PC-3 (cell line): ENCODE results near the gene MAML2. TPM values are rescaled to one million over a fixed set of nuclear protein-coding genes. Genes with fewer than 3 reads are reported as not detected.

Source experiments
- ATAC-seq: fragments of 200-7000 bp; cut with Tn5 transposase; 2 replicates; pipeline ENCODE4 v1.9.1; 2020; ENCODE audit warnings: mild to moderate bottlenecking, moderate library complexity
- BruUV-seq: library from RNA; stranded (reverse); fragments of 400-500 nt; replicated peaks from 2 replicates; lab custom pipeline; 2021; lab: Mats Ljungman, UMichigan
- CTCF ChIA-PET: fragments of 300-600 bp; sonication (Branson Sonifier 250); formaldehyde crosslinking; loops from one replicate; lab custom pipeline; 2022; ENCODE audit warnings: antibody characterized with exemption; lab: Charles Lee
- POLR2A ChIA-PET: fragments of 300-600 bp; sonication (Branson Sonifier 250); formaldehyde crosslinking; loops from one replicate; lab custom pipeline; 2022; ENCODE audit warnings: antibody characterized with exemption; ENCODE audit not compliant: unreplicated experiment; lab: Charles Lee
- DNase-seq: peaks from one replicate; pipeline ENCODE4 v3.0.0-alpha.2; 2015
- H2AFZ ChIP-seq: fragments of 300-600 bp; sonication (generic); 2 replicates; pipeline ENCODE4 v1.6.0; 2016; ENCODE audit warnings: antibody characterized with exemption, low read length
- H3F3A ChIP-seq: fragments of 300-600 bp; sonication (generic); one replicate; pipeline ENCODE4 v1.6.0; 2017; ENCODE audit warnings: antibody characterized with exemption, low read length, control low read depth, mild to moderate bottlenecking; ENCODE audit not compliant: unreplicated experiment
- H3K27ac ChIP-seq: fragments of 300-600 bp; sonication (generic); 2 replicates; pipeline ENCODE4 v1.5.1; 2016; ENCODE audit warnings: mild to moderate bottlenecking, low read length
- H3K27me3 ChIP-seq: fragments of 300-600 bp; sonication (generic); 2 replicates; pipeline ENCODE4 v1.6.1; 2016; ENCODE audit warnings: low read length, mixed read lengths
- H3K36me3 ChIP-seq: fragments of 300-600 bp; sonication (generic); 2 replicates; pipeline ENCODE4 v1.6.1; 2016; ENCODE audit warnings: low read depth, mixed run types, low read length, mixed read lengths
- H3K4me1 ChIP-seq: fragments of 300-600 bp; sonication (generic); 2 replicates; pipeline ENCODE4 v1.5.1; 2016; ENCODE audit warnings: low read length; ENCODE audit not compliant: insufficient read depth
- H3K4me2 ChIP-seq: fragments of 300-600 bp; sonication (generic); 2 replicates; pipeline ENCODE4 v1.6.0; 2016; ENCODE audit warnings: low read length
- H3K4me3 ChIP-seq: fragments of 300-600 bp; sonication (generic); 2 replicates; pipeline ENCODE4 v1.5.1; 2016; ENCODE audit warnings: mild to moderate bottlenecking, low read length, mixed read lengths
- H3K79me2 ChIP-seq: fragments of 300-600 bp; sonication (generic); 2 replicates; pipeline ENCODE4 v1.6.1; 2017; ENCODE audit warnings: low read length, mixed read lengths
- H3K9ac ChIP-seq: fragments of 300-600 bp; sonication (generic); 2 replicates; pipeline ENCODE4 v1.6.0; 2016; ENCODE audit warnings: mild to moderate bottlenecking, low read length
- H3K9me2 ChIP-seq: fragments of 300-600 bp; sonication (generic); replicated peaks from 2 replicates; pipeline ENCODE4 v1.6.1; 2016; ENCODE audit warnings: mixed run types, low read length, mixed read lengths
- H3K9me3 ChIP-seq: fragments of 300-600 bp; sonication (generic); 2 replicates; pipeline ENCODE4 v1.6.1; 2016; ENCODE audit warnings: low read length, mixed read lengths
- H4K20me1 ChIP-seq: fragments of 300-600 bp; sonication (generic); 2 replicates; pipeline ENCODE4 v1.6.1; 2016; ENCODE audit warnings: low read length, mixed read lengths
- CTCF ChIP-seq: fragments of 300-600 bp; sonication (generic); conservative IDR thresholded peaks from 2 replicates; pipeline ENCODE4 v1.5.1; 2017; ENCODE audit warnings: antibody characterized with exemption, low read depth, mild to moderate bottlenecking, low read length
- EZH2 ChIP-seq: fragments of 300-600 bp; sonication (generic); IDR thresholded peaks from one replicate; pipeline ENCODE4 v1.6.1; 2017; ENCODE audit warnings: antibody characterized with exemption, mild to moderate bottlenecking, low read length; ENCODE audit not compliant: unreplicated experiment
- EZH2phosphoT487 ChIP-seq: fragments of 300-600 bp; sonication (generic); IDR thresholded peaks from 2 replicates; pipeline ENCODE4 v1.6.1; 2018; ENCODE audit warnings: mild to moderate bottlenecking, antibody characterized with exemption, low read length, borderline replicate concordance
- intact Hi-C: fragments of 100-400 bp; cut with micrococcal nuclease; formaldehyde crosslinking; loops from 2 replicates; pipeline ENCODE4 v1.9.0; 2023
- total RNA-seq: library from RNA; depleted of rRNA; stranded (reverse); fragments of >200 nt; gene quantifications from 2 replicates; pipeline ENCODE4 v1.2.3, GENCODE V29; 2014

Gene MAML2
- total RNA-seq, 1 experiment from 2014 or later: 10.9 TPM

- no peaks in the 10 kb centered on the region for H3K27me3 ChIP-seq
- no peaks in the 10 kb centered on the region for H3K9me3 ChIP-seq
- no peaks in the 10 kb centered on the region for H4K20me1 ChIP-seq
- CTCF ChIA-PET: interaction anchor here (0.6 kb wide), 2 partner anchors 9 to 36 kb away, joined by 3 read pairs; no protein-coding TSS in a partner anchor
- peaks cover 28% of the 10 kb centered on the region for H3K4me1 ChIP-seq
- H3F3A ChIP-seq: no peaks in the 10 kb centered on the region
- H3K79me2 ChIP-seq: peaks cover 29% of the 10 kb centered on the region
- H2AFZ ChIP-seq: no peak overlapping the region
- H3K9me2 ChIP-seq: no peaks in the 10 kb centered on the region
- POLR2A ChIA-PET: no interaction called here
- TF ChIP-seq EZH2 (no peak), EZH2phosphoT487 (no peak), CTCF (no peak)
- DNase-seq: peak; percentile 15
- ATAC-seq: no peak
- H3K36me3 ChIP-seq: peaks cover 5% of the 10 kb centered on the region
- no peak overlapping the region for H3K4me2 ChIP-seq
- H3K9ac ChIP-seq: no peak overlapping the region
- intact Hi-C loops: no loop called here
- H3K27ac ChIP-seq: no peak overlapping the region
- no TSS peak for BruUV-seq
- H3K4me3 ChIP-seq: no peak overlapping the region
These were observed 41.2 kb upstream of the MAML2 start for GRCh38 chr11:96384156-96384555.

GRCh38 chr11:96376796-96377195 lies 33.8 kb upstream of the MAML2 start:
- no peaks in the 10 kb centered on the region for H3K9me3 ChIP-seq
- no peaks in the 10 kb centered on the region for H3K4me1 ChIP-seq
- H4K20me1 ChIP-seq: no peaks in the 10 kb centered on the region
- H3K9ac ChIP-seq: no peak overlapping the region
- no peaks in the 10 kb centered on the region for H3F3A ChIP-seq
- DNase-seq (no peak), ATAC-seq (no peak)
- no peaks in the 10 kb centered on the region for H3K79me2 ChIP-seq
- H3K27ac ChIP-seq: no peak overlapping the region
- H3K36me3 ChIP-seq: peaks cover 8% of the 10 kb centered on the region
- ChIA-PET POLR2A (no interaction called here), CTCF (no interaction called here)
- no peaks in the 10 kb centered on the region for H3K9me2 ChIP-seq
- intact Hi-C loops: no loop called here
- no peak overlapping the region for H3K4me2 ChIP-seq
- TF ChIP-seq EZH2phosphoT487: no peak
- TF ChIP-seq CTCF: no peak
- no peak for TF ChIP-seq EZH2
- no peak overlapping the region for H2AFZ ChIP-seq
- no peak overlapping the region for H3K4me3 ChIP-seq
- BruUV-seq: no TSS peak
- H3K27me3 ChIP-seq: no peaks in the 10 kb centered on the region

GRCh38 chr11:96373826-96374225 lies 30.8 kb upstream of the MAML2 start:
- TF ChIP-seq EZH2 (no peak), EZH2phosphoT487 (no peak), CTCF (no peak)
- Histone ChIP-seq H2AFZ (no peak overlapping the region), H3K9me2 (no peaks in the 10 kb centered on the region), H3K9ac (no peak overlapping the region), H3K27ac (no peak overlapping the region), H3K4me3 (no peak overlapping the region), H4K20me1 (no peaks in the 10 kb centered on the region), H3K79me2 (no peaks in the 10 kb centered on the region), H3K36me3 (peaks cover 19% of the 10 kb centered on the region), H3K4me2 (no peak overlapping the region), H3K4me1 (no peaks in the 10 kb centered on the region), H3F3A (no peaks in the 10 kb centered on the region), H3K9me3 (no peaks in the 10 kb centered on the region), H3K27me3 (no peaks in the 10 kb centered on the region)
- ATAC-seq (no peak), DNase-seq (no peak)
- BruUV-seq: no TSS peak
- CTCF ChIA-PET: interaction anchor here (0.7 kb wide), 1 partner anchor 396 kb away, joined by 3 read pairs; no protein-coding TSS in a partner anchor
- POLR2A ChIA-PET: no interaction called here
- intact Hi-C loops: no loop called here
